Measurements from ENCODE around the gene RYK. TPM values are rescaled to one million over a fixed set of nuclear protein-coding genes. Genes with fewer than 3 reads are reported as not detected.
"Not testable (repeated sequence)": the region's sequence is repeated elsewhere in the genome, so short reads cannot be mapped to it uniquely, and the experiment has no call there.

RYK gene
- total RNA-seq, 1 experiment from 2014 or later: 55.2 TPM

DNA sequence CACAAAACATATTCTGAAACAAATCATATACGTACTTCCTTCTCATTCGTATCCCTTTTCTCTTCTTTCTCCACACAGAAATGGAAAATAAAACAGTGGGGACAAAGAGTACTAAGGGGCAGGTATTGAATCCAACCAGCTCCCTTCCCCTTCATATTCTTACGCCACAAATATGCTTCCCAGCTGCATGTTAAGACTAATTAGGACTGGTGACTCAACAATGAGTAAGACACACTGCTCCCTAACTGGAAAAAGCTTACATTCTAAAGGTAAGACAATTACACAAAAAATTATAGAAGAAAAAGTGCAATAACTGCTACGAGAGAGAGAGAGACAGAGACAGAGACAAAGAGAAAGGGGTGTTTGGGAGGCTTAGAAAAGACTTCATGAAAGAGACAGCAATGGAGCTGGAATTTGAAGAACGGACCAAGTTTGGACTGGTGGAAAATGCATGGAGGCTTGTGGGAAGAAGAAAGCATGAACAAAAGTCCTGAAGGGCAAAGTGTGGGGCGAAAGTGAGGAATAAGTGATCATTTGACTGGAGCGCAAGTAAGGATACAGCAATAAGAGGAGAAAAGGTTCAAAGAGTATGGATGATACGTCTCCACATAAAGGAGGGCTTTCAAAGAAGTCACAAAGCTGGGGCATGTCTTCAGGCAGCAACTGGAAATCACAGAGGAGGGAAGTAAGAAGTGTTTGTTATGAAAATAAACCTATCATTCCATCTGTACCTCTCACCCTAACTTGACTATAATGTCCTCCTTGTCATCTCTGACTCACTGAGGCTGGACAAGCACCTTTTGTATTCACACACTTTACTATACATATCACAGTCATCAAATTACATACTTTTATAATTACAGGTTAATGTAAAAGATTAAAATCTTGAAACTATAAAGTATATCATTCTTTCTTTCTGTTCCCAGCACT is 49.2 kb downstream of the RYK start (continued):
- TF ChIP-seq, protein P1, sequence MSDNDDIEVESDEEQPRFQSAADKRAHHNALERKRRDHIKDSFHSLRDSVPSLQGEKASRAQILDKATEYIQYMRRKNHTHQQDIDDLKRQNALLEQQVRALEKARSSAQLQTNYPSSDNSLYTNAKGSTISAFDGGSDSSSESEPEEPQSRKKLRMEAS (IDR thresholded peaks at IDR 0.05): peak; percentile 4; the same call in 1 of the 2 replicates
- TF ChIP-seq CBX3 (IDR thresholded peaks at IDR 0.05; ENCODE audit: low read depth) (peak; percentile 63; the same call in 1 of the 2 replicates), EGR1 (IDR thresholded peaks at IDR 0.05; ENCODE audit: low read depth) (no peak), FOSL1 (IDR thresholded peaks at IDR 0.05; ENCODE audit: low read depth) (peak; percentile 97)

DNA sequence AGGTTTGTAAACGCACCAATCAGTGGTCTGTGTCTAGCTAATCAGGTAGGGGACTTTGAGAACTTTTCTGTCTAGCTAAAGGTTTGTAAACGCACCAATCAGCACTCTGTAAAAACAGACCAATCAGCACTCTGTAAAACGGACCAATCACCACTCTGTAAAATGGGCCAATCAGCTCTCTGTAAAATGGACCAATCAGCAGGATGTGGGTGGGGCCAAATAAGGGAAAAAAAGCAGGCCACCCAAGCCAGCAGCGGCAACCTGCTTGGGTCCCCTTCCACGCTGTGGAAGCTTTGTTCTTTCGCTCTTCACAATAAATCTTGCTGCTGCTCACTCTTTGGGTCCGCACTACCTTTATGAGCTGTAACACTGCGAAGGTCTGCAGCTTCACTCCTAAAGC is 50.8 kb downstream of the RYK start:
- ChIA-PET RAD21 (ENCODE audit: low non-redundant PET in 1 of 2, low total read pairs in 2 of 2, uncharacterized antibody in 2 of 2, unreplicated experiment in 2 of 2) (interaction anchor here in 1 of 2 experiments (1.0 kb wide), 1 partner anchor 274 kb away, joined by 3 read pairs; no protein-coding TSS in a partner anchor), CTCF (interaction anchor here (1.3 to 4.2 kb wide), 2 partner anchors 12 to 274 kb away, joined by 4 to 44 read pairs; no protein-coding TSS in a partner anchor)
- H3K9me2 ChIP-seq (ENCODE audit: insufficient read depth); H3K27ac ChIP-seq (ENCODE audit: low read depth, low read length); H3K9ac ChIP-seq (ENCODE audit: low read length); H3K79me2 ChIP-seq (ENCODE audit: insufficient read depth, low read length); ATAC-seq; intact Hi-C loops (cut with micrococcal nuclease); H3K4me3 ChIP-seq (replicated peaks in 1 of 2; ENCODE audit: low read depth in 1 of 2, low read length in 2 of 2); H3K36me3 ChIP-seq (ENCODE audit: control insufficient read depth in 1 of 2, insufficient read depth in 2 of 2, low read length in 2 of 2); DNase-seq (ENCODE audit: low read depth, low spot score); H2AFZ ChIP-seq (ENCODE audit: low read depth, low read length, poor library complexity, severe bottlenecking); BruUV-seq (replicated peaks); H3K4me2 ChIP-seq (ENCODE audit: low read length); H3K27me3 ChIP-seq (ENCODE audit: insufficient read depth, low read length); H4K20me1 ChIP-seq (ENCODE audit: insufficient read depth); POLR2A ChIA-PET; H3K9me3 ChIP-seq (ENCODE audit: control insufficient read depth in 1 of 2, insufficient read depth in 1 of 2, low read depth in 1 of 2, low read length in 2 of 2): not testable (repeated sequence)
- H3K4me1 ChIP-seq (ENCODE audit: control insufficient read depth in 1 of 2, insufficient read depth in 2 of 2, low read length in 2 of 2): peaks cover 20 to 35% of the 10 kb centered on the region in 2 experiments

DNA sequence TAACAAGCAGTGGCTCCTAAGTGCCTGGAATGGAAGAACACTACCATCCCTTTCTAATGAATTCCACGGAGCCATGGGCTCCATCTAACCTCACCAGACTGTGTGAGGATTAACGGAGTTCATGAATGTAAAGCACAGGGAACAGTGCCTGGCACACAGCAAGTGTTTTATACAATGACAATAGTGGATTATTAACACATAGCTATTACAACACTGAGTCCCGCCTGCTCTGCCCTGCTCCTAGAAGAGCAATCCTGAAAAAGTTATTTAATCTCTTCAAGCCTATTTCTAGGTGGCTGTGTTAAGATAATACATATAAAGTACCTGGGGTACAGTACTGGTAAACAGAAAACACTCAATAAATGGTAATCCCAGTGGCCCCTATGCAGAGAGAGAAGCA is 51.4 kb downstream of the RYK start:
- peaks cover 20 to 35% of the 10 kb centered on the region in 2 experiments for H3K4me1 ChIP-seq (ENCODE audit: control insufficient read depth in 1 of 2, insufficient read depth in 2 of 2, low read length in 2 of 2)
- H3K27ac ChIP-seq (ENCODE audit: low read depth, low read length): no peak overlapping the region
- no peak for TF ChIP-seq SP1 (IDR thresholded peaks at IDR 0.05; ENCODE audit: low read depth)
- TF ChIP-seq TCF7L2 (IDR thresholded peaks at IDR 0.05; ENCODE audit: borderline replicate concordance, extremely low read depth, insufficient read depth, insufficient read length): no peak
- TF ChIP-seq EZH2phosphoT487 (IDR thresholded peaks at IDR 0.05; ENCODE audit: borderline replicate concordance): no peak
- no peak for TF ChIP-seq YY1 (IDR thresholded peaks at IDR 0.05; ENCODE audit: extremely low read depth, insufficient replicate concordance, low read depth, low read length)
- no peak for TF ChIP-seq EZH2 (IDR thresholded peaks at IDR 0.05)
- TF ChIP-seq, protein P2, sequence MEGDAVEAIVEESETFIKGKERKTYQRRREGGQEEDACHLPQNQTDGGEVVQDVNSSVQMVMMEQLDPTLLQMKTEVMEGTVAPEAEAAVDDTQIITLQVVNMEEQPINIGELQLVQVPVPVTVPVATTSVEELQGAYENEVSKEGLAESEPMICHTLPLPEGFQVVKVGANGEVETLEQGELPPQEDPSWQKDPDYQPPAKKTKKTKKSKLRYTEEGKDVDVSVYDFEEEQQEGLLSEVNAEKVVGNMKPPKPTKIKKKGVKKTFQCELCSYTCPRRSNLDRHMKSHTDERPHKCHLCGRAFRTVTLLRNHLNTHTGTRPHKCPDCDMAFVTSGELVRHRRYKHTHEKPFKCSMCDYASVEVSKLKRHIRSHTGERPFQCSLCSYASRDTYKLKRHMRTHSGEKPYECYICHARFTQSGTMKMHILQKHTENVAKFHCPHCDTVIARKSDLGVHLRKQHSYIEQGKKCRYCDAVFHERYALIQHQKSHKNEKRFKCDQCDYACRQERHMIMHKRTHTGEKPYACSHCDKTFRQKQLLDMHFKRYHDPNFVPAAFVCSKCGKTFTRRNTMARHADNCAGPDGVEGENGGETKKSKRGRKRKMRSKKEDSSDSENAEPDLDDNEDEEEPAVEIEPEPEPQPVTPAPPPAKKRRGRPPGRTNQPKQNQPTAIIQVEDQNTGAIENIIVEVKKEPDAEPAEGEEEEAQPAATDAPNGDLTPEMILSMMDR (IDR thresholded peaks at IDR 0.05 in 2 of 3, conservative IDR thresholded peaks at IDR 0.05 in 1 of 3; ENCODE audit: borderline replicate concordance in 1 of 3, insufficient read depth in 1 of 3, low read depth in 2 of 3, low read length in 2 of 3): no peak
- no peak for TF ChIP-seq SRF (IDR thresholded peaks at IDR 0.05; ENCODE audit: low read depth)
- no peak for TF ChIP-seq CEBPB (IDR thresholded peaks at IDR 0.05; ENCODE audit: low read depth)
- no peak for TF ChIP-seq SIN3A (IDR thresholded peaks at IDR 0.05; ENCODE audit: low read depth)
- TF ChIP-seq CBX3 (IDR thresholded peaks at IDR 0.05; ENCODE audit: low read depth): no peak
- no peak for TF ChIP-seq POLR2A (IDR thresholded peaks at IDR 0.05; ENCODE audit: borderline replicate concordance, extremely low read depth, insufficient read depth, insufficient read length)
- TF ChIP-seq JUND (IDR thresholded peaks at IDR 0.05): no peak
- no peak for TF ChIP-seq FOSL1 (IDR thresholded peaks at IDR 0.05; ENCODE audit: low read depth)
- TF ChIP-seq POLR2AphosphoS5 (IDR thresholded peaks at IDR 0.05; ENCODE audit: low read depth, low read length): no peak
- no peak for TF ChIP-seq ZFX (IDR thresholded peaks at IDR 0.05)

More for the DNA sequence above, 51.4 kb downstream of the RYK start:
- ChIA-PET RAD21 (ENCODE audit: low non-redundant PET in 1 of 2, low total read pairs in 2 of 2, uncharacterized antibody in 2 of 2, unreplicated experiment in 2 of 2) (interaction anchor here in 1 of 2 experiments (1.0 kb wide), 1 partner anchor 274 kb away, joined by 3 read pairs; no protein-coding TSS in a partner anchor), POLR2A (no interaction called here), CTCF (interaction anchor here (1.3 to 4.2 kb wide), 2 partner anchors 13 to 274 kb away, joined by 4 to 44 read pairs; no protein-coding TSS in a partner anchor)
- Histone ChIP-seq H3K4me3 (replicated peaks in 1 of 2; ENCODE audit: low read depth in 1 of 2, low read length in 2 of 2) (no peak overlapping the region), H3K9me2 (ENCODE audit: insufficient read depth) (no peaks in the 10 kb centered on the region), H3K36me3 (ENCODE audit: control insufficient read depth in 1 of 2, insufficient read depth in 2 of 2, low read length in 2 of 2) (0 out of 4 replicates have a peak, but pooled peaks cover 0 to 3% of the 10 kb centered on the region in 2 experiments), H3K9ac (ENCODE audit: low read length) (no peak overlapping the region), H2AFZ (ENCODE audit: low read depth, low read length, poor library complexity, severe bottlenecking) (no peak overlapping the region), H3K4me2 (ENCODE audit: low read length) (no peak overlapping the region), H4K20me1 (ENCODE audit: insufficient read depth) (no peaks in the 10 kb centered on the region), H3K79me2 (ENCODE audit: insufficient read depth, low read length) (peaks cover 6% of the 10 kb centered on the region), H3K27me3 (ENCODE audit: insufficient read depth, low read length) (no peaks in the 10 kb centered on the region), H3K9me3 (ENCODE audit: control insufficient read depth in 1 of 2, insufficient read depth in 1 of 2, low read depth in 1 of 2, low read length in 2 of 2) (no peaks in the 10 kb centered on the region)
- intact Hi-C loops (cut with micrococcal nuclease): no loop called here
- DNase-seq (ENCODE audit: low read depth, low spot score) (no peak), ATAC-seq (no peak)
- no TSS peak for BruUV-seq (replicated peaks)

Measured in HCT116 (cell line).